Immature natural killer cell (primary cell): Measurements from ENCODE around the gene FOXB1. TPM values are rescaled to one million over a fixed set of nuclear protein-coding genes. Genes with fewer than 3 reads are reported as not detected.
A peak's percentile ranks its signal among the peaks of the same experiment; 100 is the strongest.

ENCODE experiments used
- DNase-seq, 3 donors: peaks; one replicate each; pipeline ENCODE4 v3.0.0; 2022; ENCODE audit warnings: mixed read lengths in 1 of 3
- H3K27ac Mint-ChIP-seq, 6 donors: one replicate each; pipeline ENCODE4 v1.8.0; 2020; ENCODE audit warnings: mixed read lengths in 6 of 6, mild to moderate bottlenecking in 5 of 6, inconsistent platforms in 4 of 6, moderate library complexity in 3 of 6
- H3K27me3 Mint-ChIP-seq, 3 donors: one replicate each; pipeline ENCODE4 v1.8.0; 2020 to 2021; ENCODE audit warnings: low read depth in 3 of 3, mild to moderate bottlenecking in 3 of 3, mixed read lengths in 3 of 3, moderate library complexity in 3 of 3, inconsistent platforms in 1 of 3
- H3K36me3 Mint-ChIP-seq, 3 donors: one replicate each; pipeline ENCODE4 v1.8.0; 2020; ENCODE audit warnings: mixed read lengths in 3 of 3, inconsistent platforms in 2 of 3, mild to moderate bottlenecking in 2 of 3
- H3K4me1 Mint-ChIP-seq, 2 donors: one replicate each; pipeline ENCODE4 v1.8.0; 2020; ENCODE audit warnings: inconsistent platforms in 2 of 2, mild to moderate bottlenecking in 2 of 2, mixed read lengths in 2 of 2, moderate library complexity in 1 of 2
- H3K4me3 Mint-ChIP-seq, 5 donors: one replicate each; pipeline ENCODE4 v1.8.0; 2020; ENCODE audit warnings: mild to moderate bottlenecking in 5 of 5, mixed read lengths in 5 of 5, inconsistent platforms in 3 of 5, moderate library complexity in 3 of 5
- H3K9me3 Mint-ChIP-seq, 6 donors: one replicate each; pipeline ENCODE4 v1.8.0; 2020; ENCODE audit warnings: mild to moderate bottlenecking in 6 of 6, mixed read lengths in 6 of 6, inconsistent platforms in 4 of 6, moderate library complexity in 3 of 6
- polyA plus RNA-seq, 3 donors: library from polyadenylated mRNA; unstranded; fragments of 300-500 nt; fragmentation: Illumina TruSeq; gene quantifications; one replicate each; pipeline ENCODE4 v1.2.3, GENCODE V29; 2021

FOXB1 gene
- polyA plus RNA-seq, 3 donors from 2014 or later: 0.07 TPM; not detected in 2

- Mint-ChIP-seq H3K27ac (peak overlapping the region in 2 of 6 donors; percentile 6 to 55), H3K4me3 (peak overlapping the region in 1 of 5 donors; percentile 22), H3K4me1 (peaks cover 42 to 43% of the 10 kb centered on the region in 2 donors), H3K9me3 (peaks cover 0 to 5% (median 2%) of the 10 kb centered on the region in 6 donors), H3K36me3 (peaks cover 0 to 4% (median 0%) of the 10 kb centered on the region in 3 donors), H3K27me3 (peaks cover 56 to 84% (median 84%) of the 10 kb centered on the region in 3 donors)
- no peak for DNase-seq
These were observed 2.2 kb upstream of the FOXB1 start for GRCh38 chr15:60001610-60002527.

GRCh38 chr15:60002528-60003218, 1.4 kb upstream of the FOXB1 start:
- H3K9me3 Mint-ChIP-seq: peaks cover 0 to 5% (median 2%) of the 10 kb centered on the region in 6 donors
- peaks cover 0 to 4% (median 0%) of the 10 kb centered on the region in 3 donors for H3K36me3 Mint-ChIP-seq
- peak overlapping the region in 3 of 5 donors; percentile 7 to 36 (median 21) for H3K4me3 Mint-ChIP-seq
- DNase-seq: no peak
- peaks cover 56 to 81% (median 78%) of the 10 kb centered on the region in 3 donors for H3K27me3 Mint-ChIP-seq
- H3K4me1 Mint-ChIP-seq: peaks cover 39 to 40% of the 10 kb centered on the region in 2 donors
- peak overlapping the region in 1 of 6 donors; percentile 6 for H3K27ac Mint-ChIP-seq

- peaks cover 55 to 80% (median 77%) of the 10 kb centered on the region in 3 donors for H3K27me3 Mint-ChIP-seq
- H3K36me3 Mint-ChIP-seq: peaks cover 0 to 4% (median 0%) of the 10 kb centered on the region in 3 donors
- peaks cover 37 to 39% of the 10 kb centered on the region in 2 donors for H3K4me1 Mint-ChIP-seq
- peak overlapping the region in 1 of 6 donors; percentile 13 for H3K27ac Mint-ChIP-seq
- DNase-seq: no peak
- H3K9me3 Mint-ChIP-seq: peaks cover 0 to 5% (median 2%) of the 10 kb centered on the region in 6 donors
- H3K4me3 Mint-ChIP-seq: peak overlapping the region; percentile 61 to 75 (median 67)
These were observed 685 bp upstream of the FOXB1 start for GRCh38 chr15:60003243-60004008.

- Mint-ChIP-seq H3K9me3 (peaks cover 0 to 5% (median 2%) of the 10 kb centered on the region in 6 donors), H3K27ac (no peak overlapping the region), H3K4me3 (peak overlapping the region; percentile 84 to 98 (median 92)), H3K4me1 (peaks cover 36 to 37% of the 10 kb centered on the region in 2 donors), H3K27me3 (peaks cover 51 to 80% (median 76%) of the 10 kb centered on the region in 3 donors), H3K36me3 (peaks cover 0 to 4% (median 0%) of the 10 kb centered on the region in 3 donors)
- peak in 2 of 3 donors; percentile 17 to 18 for DNase-seq
These were observed 788 bp downstream of the FOXB1 start for GRCh38 chr15:60004846-60005351.

- H3K27ac Mint-ChIP-seq: peak overlapping the region in 4 of 6 donors; percentile 29 to 76 (median 42)
- peaks cover 36 to 37% of the 10 kb centered on the region in 2 donors for H3K4me1 Mint-ChIP-seq
- H3K27me3 Mint-ChIP-seq: peaks cover 50 to 78% (median 73%) of the 10 kb centered on the region in 3 donors
These were observed 1.5 kb downstream of the FOXB1 start for GRCh38 chr15:60005352-60006202.

GRCh38 chr15:60006203-60006862, 2.2 kb downstream of the FOXB1 start:
- Mint-ChIP-seq H3K4me3 (peak overlapping the region; percentile 84 to 98 (median 92)), H3K9me3 (peaks cover 0 to 7% (median 2%) of the 10 kb centered on the region in 6 donors), H3K27me3 (peaks cover 48 to 73% (median 73%) of the 10 kb centered on the region in 3 donors), H3K36me3 (peaks cover 0 to 4% (median 0%) of the 10 kb centered on the region in 3 donors), H3K4me1 (peaks cover 36 to 37% of the 10 kb centered on the region in 2 donors), H3K27ac (peak overlapping the region in 4 of 6 donors; percentile 33 to 76 (median 54))
- DNase-seq: peak; percentile 31 to 38 (median 36)

More at GRCh38 chr15:60005352-60006202, 1.5 kb downstream of the FOXB1 start:
- H3K4me3 Mint-ChIP-seq: peak overlapping the region; percentile 84 to 98 (median 92)
- peaks cover 0 to 5% (median 2%) of the 10 kb centered on the region in 6 donors for H3K9me3 Mint-ChIP-seq
- H3K36me3 Mint-ChIP-seq: peaks cover 0 to 4% (median 0%) of the 10 kb centered on the region in 3 donors
- no peak for DNase-seq

GRCh38 chr15:60006873-60007272, 2.8 kb downstream of the FOXB1 start:
- Mint-ChIP-seq H3K36me3 (peaks cover 0 to 4% (median 0%) of the 10 kb centered on the region in 3 donors), H3K4me1 (peaks cover 36 to 37% of the 10 kb centered on the region in 2 donors), H3K27me3 (peaks cover 47 to 69% (median 69%) of the 10 kb centered on the region in 3 donors), H3K27ac (peak overlapping the region in 4 of 6 donors; percentile 4 to 76 (median 54)), H3K4me3 (peak overlapping the region; percentile 84 to 98 (median 92)), H3K9me3 (peaks cover 0 to 8% (median under 1%) of the 10 kb centered on the region in 6 donors)
- no peak for DNase-seq

- Mint-ChIP-seq H3K4me3 (no peak overlapping the region), H3K27ac (no peak overlapping the region), H3K4me1 (peaks cover 28 to 29% of the 10 kb centered on the region in 2 donors), H3K36me3 (no peaks in the 10 kb centered on the region), H3K27me3 (peaks cover 30 to 58% (median 47%) of the 10 kb centered on the region in 3 donors), H3K9me3 (peaks cover 0 to 8% (median 0%) of the 10 kb centered on the region in 6 donors)
- DNase-seq: no peak
These were observed 5.2 kb downstream of the FOXB1 start for GRCh38 chr15:60009124-60009960.

- H3K9me3 Mint-ChIP-seq: peaks cover 0 to 8% (median 0%) of the 10 kb centered on the region in 6 donors
- H3K27me3 Mint-ChIP-seq: peaks cover 33 to 54% (median 40%) of the 10 kb centered on the region in 3 donors
- peaks cover 20 to 22% of the 10 kb centered on the region in 2 donors for H3K4me1 Mint-ChIP-seq
- H3K36me3 Mint-ChIP-seq: no peaks in the 10 kb centered on the region
- DNase-seq: no peak
- H3K4me3 Mint-ChIP-seq: no peak overlapping the region
- H3K27ac Mint-ChIP-seq: no peak overlapping the region
These were observed 6.0 kb downstream of the FOXB1 start for GRCh38 chr15:60009980-60010732.

- Mint-ChIP-seq H3K27me3 (peaks cover 28 to 49% (median 33%) of the 10 kb centered on the region in 3 donors), H3K9me3 (peaks cover 0 to 7% (median 0%) of the 10 kb centered on the region in 6 donors), H3K4me3 (no peak overlapping the region), H3K36me3 (no peaks in the 10 kb centered on the region), H3K4me1 (peaks cover 13 to 15% of the 10 kb centered on the region in 2 donors), H3K27ac (no peak overlapping the region)
- DNase-seq: no peak
These were observed 6.7 kb downstream of the FOXB1 start for GRCh38 chr15:60010858-60011257.
